ENCODE results near the gene ZSCAN12.

Gene ZSCAN12

GRCh38 chr6:28334286-28335039, 65.1 kb downstream of the ZSCAN12 start:
- in situ Hi-C loops (cut with MboI; ENCODE audit: low sequenced_read_pairs), result no loop called here

- in situ Hi-C loops (cut with MboI; ENCODE audit: low sequenced_read_pairs), result no loop called here
Observed at GRCh38 chr6:28333599-28334018, 65.9 kb downstream of the ZSCAN12 start.

- in situ Hi-C loops (cut with MboI; ENCODE audit: low sequenced_read_pairs), result no loop called here
Observed at GRCh38 chr6:28333047-28333446, 66.5 kb downstream of the ZSCAN12 start.

GRCh38 chr6:28330041-28330440, 69.5 kb downstream of the ZSCAN12 start:
- in situ Hi-C loops (cut with MboI; ENCODE audit: low sequenced_read_pairs), result no loop called here
